WI38 (cell line): ENCODE measurements around the gene ZBTB22.
"Not testable (repeated sequence)": the region's sequence is repeated elsewhere in the genome, so short reads cannot be mapped to it uniquely, and the experiment has no call there.

Source experiments
- H3K4me3 ChIP-seq: 2 replicates; pipeline ENCODE4 v1.5.1; 2011; ENCODE audit warnings: low read depth, mild to moderate bottlenecking, control low read depth, low read length
- TF ChIP-seq, protein P1 (sequence below): IDR thresholded peaks from 2 replicates; pipeline ENCODE4 v1.5.1; 2012; ENCODE audit warnings: low read depth, mild to moderate bottlenecking, control low read depth, low read length

Gene ZBTB22

GRCh38 chr6:33288921-33289783 is 28.4 kb downstream of the ZBTB22 start, which contains the start of the genes PFDN6 and WDR46:
TSS of gene PFDN6 (plus strand) at chr6:33289601. CDS start at chr6:33289857, 256 bp downstream.
TSS of gene WDR46 (minus strand) at chr6:33289239. CDS start at chr6:33289170, 69 bp downstream.
- H3K4me3 ChIP-seq: peak within 1 kb of the TSS; percentile 98
- TF ChIP-seq, protein P1, sequence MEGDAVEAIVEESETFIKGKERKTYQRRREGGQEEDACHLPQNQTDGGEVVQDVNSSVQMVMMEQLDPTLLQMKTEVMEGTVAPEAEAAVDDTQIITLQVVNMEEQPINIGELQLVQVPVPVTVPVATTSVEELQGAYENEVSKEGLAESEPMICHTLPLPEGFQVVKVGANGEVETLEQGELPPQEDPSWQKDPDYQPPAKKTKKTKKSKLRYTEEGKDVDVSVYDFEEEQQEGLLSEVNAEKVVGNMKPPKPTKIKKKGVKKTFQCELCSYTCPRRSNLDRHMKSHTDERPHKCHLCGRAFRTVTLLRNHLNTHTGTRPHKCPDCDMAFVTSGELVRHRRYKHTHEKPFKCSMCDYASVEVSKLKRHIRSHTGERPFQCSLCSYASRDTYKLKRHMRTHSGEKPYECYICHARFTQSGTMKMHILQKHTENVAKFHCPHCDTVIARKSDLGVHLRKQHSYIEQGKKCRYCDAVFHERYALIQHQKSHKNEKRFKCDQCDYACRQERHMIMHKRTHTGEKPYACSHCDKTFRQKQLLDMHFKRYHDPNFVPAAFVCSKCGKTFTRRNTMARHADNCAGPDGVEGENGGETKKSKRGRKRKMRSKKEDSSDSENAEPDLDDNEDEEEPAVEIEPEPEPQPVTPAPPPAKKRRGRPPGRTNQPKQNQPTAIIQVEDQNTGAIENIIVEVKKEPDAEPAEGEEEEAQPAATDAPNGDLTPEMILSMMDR: no peak

DNA sequence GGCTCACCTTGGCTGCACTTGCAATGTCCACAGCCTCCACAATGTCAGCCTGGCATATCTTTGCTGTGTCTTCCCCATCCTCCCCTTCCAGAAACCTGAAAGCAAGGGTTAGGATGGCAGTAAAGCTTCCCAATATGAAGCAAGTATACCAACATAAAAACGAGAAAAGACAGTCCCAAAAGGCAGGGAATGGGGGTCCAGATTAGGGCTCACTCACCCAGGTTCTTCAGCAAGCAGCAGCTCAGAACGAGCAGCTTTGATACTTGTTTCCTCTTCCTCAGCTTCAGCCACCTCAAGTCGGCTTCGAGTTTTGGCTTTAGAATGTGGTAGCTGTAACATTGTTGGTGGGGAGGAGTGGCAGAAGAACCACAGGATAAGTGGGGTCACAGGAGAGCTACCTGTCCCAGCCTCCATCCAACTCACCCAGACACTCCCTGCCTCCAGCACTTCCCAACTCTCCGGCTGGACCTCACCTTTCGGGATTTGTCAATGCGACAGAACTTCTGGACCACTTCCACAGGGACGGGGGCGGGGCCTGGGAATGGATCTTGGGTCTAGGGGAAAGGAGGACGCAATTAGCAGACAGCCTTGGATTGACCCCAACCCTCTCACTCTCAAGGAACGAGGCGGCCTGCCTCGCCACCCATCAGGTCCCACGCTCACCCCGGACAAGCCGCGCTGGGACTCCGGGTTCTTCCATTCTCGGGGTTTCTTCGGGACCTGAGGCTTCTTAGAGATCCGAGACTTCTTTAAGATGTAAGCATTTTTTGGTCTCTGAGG is 29.2 kb downstream of the ZBTB22 start:
- TF ChIP-seq, protein P1: no peak
- H3K4me3 ChIP-seq: peak overlapping the region; percentile 98

DNA sequence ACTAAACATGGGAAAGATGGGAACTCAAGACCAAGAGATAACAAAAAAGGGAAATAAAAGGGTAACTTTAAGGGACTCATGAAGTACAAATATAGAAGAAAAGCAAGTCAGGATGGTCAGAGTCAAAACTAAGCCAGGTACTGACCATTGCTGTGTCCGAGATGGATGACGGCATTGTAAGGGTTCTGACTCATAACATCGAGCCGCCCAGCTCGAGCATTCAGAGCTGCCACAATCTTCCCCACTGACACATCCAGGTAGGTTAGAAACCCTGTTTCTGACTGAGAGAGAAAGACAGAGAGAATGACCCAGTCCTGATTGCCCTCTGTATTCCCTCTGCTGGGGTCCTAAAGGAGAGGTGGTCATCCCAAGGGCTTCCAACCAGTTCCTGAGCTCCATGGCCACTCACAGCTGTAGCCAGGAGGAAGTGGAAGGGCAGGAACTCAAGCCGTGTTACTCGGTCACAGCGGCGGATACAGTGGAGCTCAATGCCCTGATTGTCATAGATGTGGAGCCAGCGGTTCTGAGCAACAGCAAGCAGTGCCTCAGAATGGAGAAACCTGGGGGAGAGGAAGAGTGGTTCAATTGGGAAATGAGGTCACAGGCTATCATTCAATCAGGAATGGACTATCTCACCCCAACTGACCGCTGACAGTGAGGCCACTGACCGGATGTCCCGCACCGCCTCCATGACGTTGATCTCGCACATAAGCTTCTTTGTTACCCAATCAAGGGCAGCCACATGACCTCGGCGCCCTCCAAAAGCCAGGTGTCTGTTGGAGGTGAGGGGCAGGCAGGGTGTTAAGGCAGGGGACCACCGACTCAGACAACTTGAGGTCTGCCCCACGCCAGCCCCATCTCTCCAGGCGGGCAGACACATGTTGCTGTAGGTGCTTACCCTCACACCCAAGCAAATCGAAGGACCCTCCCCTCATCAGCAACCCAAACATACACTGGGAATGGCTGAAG is 30.3 kb downstream of the ZBTB22 start:
- TF ChIP-seq, protein P1: no peak
- H3K4me3 ChIP-seq: no peak overlapping the region

DNA sequence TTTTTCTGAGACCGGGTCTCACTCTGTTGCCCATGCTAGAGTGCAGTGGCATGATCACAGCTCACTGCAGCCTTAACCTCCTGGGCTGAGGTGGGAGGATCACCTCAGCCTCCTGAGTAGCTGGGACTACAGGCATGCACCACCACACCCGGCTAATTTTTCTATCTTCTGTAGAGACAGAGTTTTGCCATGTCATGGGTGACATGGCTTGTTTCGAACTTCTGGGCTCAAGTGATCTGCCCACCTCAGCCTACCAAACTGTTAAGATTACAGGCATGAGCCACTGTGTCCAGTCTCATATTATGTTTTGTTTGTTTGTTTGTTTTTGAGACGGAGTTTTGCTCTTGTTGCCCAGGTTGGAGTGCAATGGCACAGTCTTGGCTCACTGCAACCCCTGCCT is 32.3 kb downstream of the ZBTB22 start:
- H3K4me3 ChIP-seq: not testable (repeated sequence)

GRCh38 chr6:33280539-33280938 is 37.0 kb downstream of the ZBTB22 start:
- H3K4me3 ChIP-seq: no peak overlapping the region
- TF ChIP-seq, protein P1: no peak

DNA sequence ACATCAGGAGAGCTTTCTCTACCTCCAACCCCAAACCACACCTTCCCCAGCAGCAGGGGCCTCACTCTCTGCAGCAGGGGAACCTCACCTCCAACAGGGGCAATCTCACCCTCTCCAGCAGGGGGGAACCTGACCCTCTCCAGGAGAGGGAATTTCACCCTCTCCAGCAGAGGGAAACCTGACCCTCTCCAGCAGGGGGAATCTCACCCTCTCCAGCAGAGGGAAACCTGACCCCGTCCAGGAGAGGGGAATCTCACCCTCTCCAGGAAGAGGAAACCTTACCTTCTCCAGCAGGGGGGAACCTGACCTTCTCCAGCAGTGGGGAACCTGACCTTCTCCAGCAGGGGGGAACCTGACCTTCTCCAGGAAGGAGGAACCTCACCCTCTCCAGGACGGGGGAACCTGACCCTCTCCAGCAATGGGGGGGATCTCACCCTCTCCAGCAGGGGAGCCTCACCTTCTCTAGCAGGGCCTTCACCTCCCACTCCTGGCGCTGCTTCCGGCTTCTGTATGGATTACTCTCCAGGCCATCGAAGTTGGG is 37.5 kb downstream of the ZBTB22 start:
- TF ChIP-seq, protein P1: peak; percentile 52
- H3K4me3 ChIP-seq: no peak overlapping the region

DNA sequence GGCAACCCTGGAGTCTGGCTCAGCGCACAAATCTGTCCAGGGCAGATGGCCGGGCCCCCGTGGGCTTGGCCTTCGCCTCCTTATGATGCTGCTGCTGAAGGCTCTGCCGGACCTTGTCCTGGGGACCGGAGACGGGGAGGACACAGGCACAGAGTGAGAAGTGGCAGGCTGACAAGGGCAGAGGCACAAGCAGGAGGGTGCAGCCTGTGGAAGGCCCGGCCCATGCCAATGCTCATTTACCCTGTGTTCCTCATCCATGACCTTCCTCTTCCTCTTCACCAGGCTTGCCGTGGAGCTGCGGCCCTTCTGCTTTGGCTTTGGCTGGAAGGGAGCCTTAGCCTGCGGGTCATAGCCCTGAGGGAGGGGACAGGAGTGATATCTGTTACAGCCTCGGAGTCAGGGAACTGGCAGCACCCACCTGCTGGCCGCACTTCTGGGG is 38.3 kb downstream of the ZBTB22 start:
- TF ChIP-seq, protein P1: no peak

More for the DNA sequence above, 38.3 kb downstream of the ZBTB22 start:
- no peak overlapping the region for H3K4me3 ChIP-seq
